GM23338 (cell line): ENCODE results near the gene GRAMD1C.
"Not testable (repeated sequence)": the region's sequence is repeated elsewhere in the genome, so short reads cannot be mapped to it uniquely, and the experiment has no call there.

ENCODE experiments used
- CTCF ChIP-seq, 2 experiments: fragments of 200-600 bp in 1 of 2; sonication (generic) in 1 of 2; conservative IDR thresholded peaks; 2 replicates each; pipeline versions ENCODE4 v1.5.1 to v1.6.1; 2016 to 2017; ENCODE audit warnings: antibody characterized with exemption in 2 of 2, low read depth in 2 of 2, mild to moderate bottlenecking in 2 of 2, moderate library complexity in 1 of 2
- EZH2 ChIP-seq: fragments of 200-600 bp; sonication (generic); IDR thresholded peaks from one replicate; pipeline ENCODE4 v1.8.0; 2017; ENCODE audit warnings: antibody characterized with exemption, mild to moderate bottlenecking, low read depth; ENCODE audit not compliant: unreplicated experiment
- EZH2phosphoT487 ChIP-seq: fragments of 200-600 bp; sonication (generic); IDR thresholded peaks from one replicate; pipeline ENCODE4 v1.8.1; 2018; ENCODE audit warnings: antibody characterized with exemption; ENCODE audit not compliant: unreplicated experiment

GRCh38 chr3:113849841-113850240 lies 11.3 kb downstream of the GRAMD1C start:
- TF ChIP-seq CTCF (conservative IDR thresholded peaks at IDR 0.05; ENCODE audit: low read depth in 2 of 2); EZH2; EZH2phosphoT487: not testable (repeated sequence)
